H1 (cell line): ENCODE measurements around the gene SIDT1. TPM values are rescaled to one million over a fixed set of nuclear protein-coding genes. Genes with fewer than 3 reads are reported as not detected.

Experiments used
- CTCF ChIA-PET: fragments of 300-600 bp; sonication (Branson Sonifier 250); formaldehyde crosslinking; loops from one replicate; lab custom pipeline; 2021; ENCODE audit not compliant: partially characterized antibody; lab: Charles Lee
- POLR2A ChIA-PET: fragments of 300-600 bp; sonication (Branson Sonifier 250); formaldehyde crosslinking; loops from one replicate; lab custom pipeline; 2021; ENCODE audit warnings: inconsistent platforms; ENCODE audit not compliant: partially characterized antibody; lab: Charles Lee
- DNase-seq, 2 experiments: peaks; one replicate each; pipeline versions ENCODE4 v3.0.0 to v3.0.0-alpha.2; 2010 to 2022; ENCODE audit warnings: low spot score in 2 of 2, low read depth in 1 of 2, mixed read lengths in 1 of 2
- FAIRE-seq: peaks from 2 replicates; lab custom pipeline; 2011; peaks lifted over from hg19 to GRCh38; lab: Jason Lieb, UNC
- H2AFZ ChIP-seq: 2 replicates; pipeline ENCODE4 v1.8.1; 2012; ENCODE audit warnings: low read length, inconsistent platforms
- H2AK5ac ChIP-seq: 2 replicates; pipeline ENCODE4 v1.6.1; 2013; ENCODE audit warnings: low read depth, low read length
- H2BK120ac ChIP-seq: replicated peaks from 2 replicates; pipeline ENCODE3; 2013; ENCODE audit warnings: low read depth, low read length, inconsistent platforms
- H2BK12ac ChIP-seq: 2 replicates; pipeline ENCODE4 v1.6.1; 2013; ENCODE audit warnings: low read depth, low read length
- H2BK15ac ChIP-seq: 2 replicates; pipeline ENCODE4 v1.6.1; 2013; ENCODE audit warnings: low read length
- H2BK20ac ChIP-seq: 2 replicates; pipeline ENCODE4 v1.6.1; 2013; ENCODE audit warnings: low read length
- H2BK5ac ChIP-seq: 2 replicates; pipeline ENCODE4 v1.6.1; 2013; ENCODE audit warnings: low read depth, low read length
- H3K14ac ChIP-seq: 2 replicates; pipeline ENCODE4 v1.6.1; 2013; ENCODE audit warnings: inconsistent platforms; ENCODE audit not compliant: insufficient read length
- H3K18ac ChIP-seq: 2 replicates; pipeline ENCODE4 v1.6.1; 2013; ENCODE audit warnings: low read length; ENCODE audit errors: extremely low read depth
- H3K23ac ChIP-seq: 2 replicates; pipeline ENCODE4 v1.6.1; 2013; ENCODE audit warnings: inconsistent platforms; ENCODE audit not compliant: insufficient read length
- H3K23me2 ChIP-seq: 2 replicates; pipeline ENCODE4 v1.6.1; 2013; ENCODE audit warnings: low read depth, low read length
- H3K27ac ChIP-seq: 2 replicates; pipeline ENCODE4 v1.6.1; 2011; ENCODE audit warnings: low read depth, low read length, inconsistent platforms
- H3K27me3 ChIP-seq, 4 experiments: replicated peaks in 1 of 4; 1 replicate in 1 of 4; 2 replicates in 3 of 4; pipeline versions ENCODE4 v1.6.1 to v1.8.1; 2011 to 2013; ENCODE audit warnings: low read length in 3 of 4, mild to moderate bottlenecking in 3 of 4, inconsistent platforms in 2 of 4, mixed read lengths in 2 of 4, moderate library complexity in 1 of 4; ENCODE audit not compliant: control insufficient read depth in 3 of 4, insufficient read depth in 3 of 4; ENCODE audit errors: extremely low read depth in 1 of 4
- H3K36me3 ChIP-seq, 4 experiments: 2 replicates each; pipeline versions ENCODE4 v1.6.1 to v1.8.1; 2011 to 2013; ENCODE audit warnings: mild to moderate bottlenecking in 4 of 4, low read length in 3 of 4, moderate library complexity in 2 of 4, control low read depth in 1 of 4, inconsistent platforms in 1 of 4; ENCODE audit not compliant: insufficient read depth in 4 of 4, control insufficient read depth in 2 of 4
- H3K4ac ChIP-seq: replicated peaks from 2 replicates; pipeline ENCODE3; 2013; ENCODE audit warnings: low read length, low read depth, mixed read lengths, inconsistent platforms; ENCODE audit not compliant: insufficient read length
- H3K4me1 ChIP-seq, 4 experiments: replicated peaks in 1 of 4; 1 replicate in 1 of 4; 2 replicates in 3 of 4; pipeline versions ENCODE4 v1.6.1 to v1.8.1; 2011 to 2013; ENCODE audit warnings: low read length in 3 of 4, inconsistent platforms in 2 of 4, mixed read lengths in 1 of 4; ENCODE audit not compliant: insufficient read depth in 4 of 4, control insufficient read depth in 3 of 4
- H3K4me2 ChIP-seq, 2 experiments: 2 replicates each; pipeline versions ENCODE4 v1.6.1 to v1.8.1; 2011 to 2013; ENCODE audit warnings: low read depth in 2 of 2, low read length in 2 of 2, control low read depth in 1 of 2, inconsistent platforms in 1 of 2, mild to moderate bottlenecking in 1 of 2; ENCODE audit not compliant: insufficient read depth in 1 of 2
- H3K4me3 ChIP-seq, 4 experiments: fragments of 200-600, 300-600 bp in 1 of 4; sonication (generic), shearing (Covaris generic), sonication (Bioruptor Twin) in 1 of 4; 2 replicates each; pipeline versions ENCODE4 v1.5.1 to v1.8.1; 2011 to 2016; ENCODE audit warnings: low read length in 4 of 4, low read depth in 3 of 4, control low read depth in 2 of 4, inconsistent platforms in 2 of 4, mild to moderate bottlenecking in 2 of 4, mixed read lengths in 1 of 4, moderate library complexity in 1 of 4; ENCODE audit not compliant: insufficient read depth in 2 of 4; ENCODE audit errors: extremely low read depth in 1 of 4
- H3K56ac ChIP-seq: replicated peaks from 2 replicates; pipeline ENCODE3; 2013; ENCODE audit warnings: low read depth, mild to moderate bottlenecking, mixed read lengths, low read length, inconsistent platforms; ENCODE audit not compliant: insufficient read length
- H3K79me1 ChIP-seq: 2 replicates; pipeline ENCODE4 v1.6.1; 2013; ENCODE audit warnings: low read depth, low read length, control low read depth
- H3K79me2 ChIP-seq, 2 experiments: 2 replicates each; pipeline versions ENCODE4 v1.6.1 to v1.8.1; 2012 to 2013; ENCODE audit warnings: low read length in 2 of 2, mild to moderate bottlenecking in 2 of 2, inconsistent platforms in 1 of 2; ENCODE audit not compliant: insufficient read depth in 2 of 2, control insufficient read depth in 1 of 2
- H3K9ac ChIP-seq, 4 experiments: replicated peaks in 1 of 4; 1 replicate in 1 of 4; 2 replicates in 3 of 4; pipeline versions ENCODE4 v1.6.1 to v1.8.1; 2011 to 2013; ENCODE audit warnings: low read depth in 3 of 4, low read length in 3 of 4, control low read depth in 2 of 4, mild to moderate bottlenecking in 2 of 4, moderate library complexity in 2 of 4, inconsistent platforms in 1 of 4; ENCODE audit errors: extremely low read depth in 1 of 4
- H3K9me3 ChIP-seq, 2 experiments: 2 replicates each; pipeline versions ENCODE4 v1.6.1 to v1.8.1; 2012 to 2013; ENCODE audit warnings: mild to moderate bottlenecking in 2 of 2, moderate library complexity in 2 of 2, control low read depth in 1 of 2, inconsistent platforms in 1 of 2, low read depth in 1 of 2, low read length in 1 of 2, mixed read lengths in 1 of 2; ENCODE audit not compliant: insufficient read depth in 2 of 2
- H4K20me1 ChIP-seq, 2 experiments: replicated peaks in 1 of 2; 2 replicates each; pipeline versions ENCODE3 to v1.8.1; 2011 to 2013; ENCODE audit warnings: inconsistent platforms in 2 of 2, low read length in 2 of 2, mild to moderate bottlenecking in 1 of 2; ENCODE audit not compliant: insufficient read depth in 2 of 2, control insufficient read depth in 1 of 2
- H4K5ac ChIP-seq: 2 replicates; pipeline ENCODE4 v1.6.1; 2013; ENCODE audit warnings: low read length, low read depth, mixed read lengths, inconsistent platforms; ENCODE audit not compliant: insufficient read length
- H4K8ac ChIP-seq: 2 replicates; pipeline ENCODE4 v1.8.0; 2013; ENCODE audit warnings: mild to moderate bottlenecking, moderate library complexity, low read length, inconsistent platforms; ENCODE audit not compliant: insufficient read depth; ENCODE audit errors: extremely low read depth
- H4K91ac ChIP-seq: replicated peaks from 2 replicates; pipeline ENCODE3; 2013; ENCODE audit warnings: low read length, mixed read lengths, inconsistent platforms; ENCODE audit not compliant: insufficient read length
- BRCA1 ChIP-seq: IDR thresholded peaks from 2 replicates; pipeline ENCODE4 v1.6.1; 2012; ENCODE audit warnings: low read depth, low read length, improper control_type of control experiment
- EZH2 ChIP-seq: fragments of 200-600 bp; sonication (generic); IDR thresholded peaks from 2 replicates; pipeline ENCODE4 v1.7.1; 2012; ENCODE audit warnings: low read depth, mild to moderate bottlenecking, moderate library complexity, low read length, inconsistent platforms; ENCODE audit not compliant: severe bottlenecking
- SIX5 ChIP-seq: IDR thresholded peaks from 2 replicates; pipeline ENCODE4 v1.6.1; 2011; ENCODE audit warnings: mild to moderate bottlenecking, low read depth, low read length
- WGBS, 2 experiments: shearing (Covaris generic) in 1 of 2; methylation state at CpG; one replicate each; pipeline versions ENCODE4 v1.1.6 to v1.1.7; 2013 to 2015; ENCODE audit warnings: low lambda C conversion rate in 2 of 2, mixed read lengths in 2 of 2, inconsistent platforms in 1 of 2, low coverage in 1 of 2, missing lambda C conversion rate in 1 of 2; ENCODE audit not compliant: insufficient replicate concordance in 2 of 2, insufficient coverage in 1 of 2, insufficient read length in 1 of 2; ENCODE audit errors: extremely low coverage in 1 of 2, missing lambda C conversion rate in 1 of 2; 5-methylcytosine and 5-hydroxymethylcytosine counted together
- polyA plus RNA-seq, 7 experiments: library from polyadenylated mRNA; depleted of rRNA in 3 of 7; stranded (reverse) in 5 of 7; unstranded in 2 of 7; fragments of >200 nt in 5 of 7; fragments of 200-250 nt in 2 of 7; gene quantifications; 1 replicate in 5 of 7; 2 replicates in 1 of 7; 4 replicates in 1 of 7; pipeline versions ENCODE4 v1.2.1 to v1.2.3, GENCODE V29; 2011 to 2013; ENCODE audit warnings: missing spikeins in 2 of 7, mixed read lengths in 2 of 7
- total RNA-seq: library from RNA; stranded (reverse); fragmentation: NEBNext Ultra II Directional; extraction: Animal tissue kit (Norgen Biotek cat#: 25700); gene quantifications from 2 replicates; pipeline ENCODE4 v1.2.1, GENCODE V29; 2021

The SIDT1 gene
- total and polyA plus RNA-seq, 2 of the 8 experiments (the other 6 are each of a cell fraction or from before 2014, with no cell fraction given): 0.06 TPM; not detected in 1

- Histone ChIP-seq H3K9ac (no peak overlapping the region), H3K4me3 (no peak overlapping the region), H3K18ac (no peak overlapping the region), H3K4me2 (no peak overlapping the region), H2BK15ac (no peak overlapping the region), H2AK5ac (no peak overlapping the region), H3K14ac (no peak overlapping the region), H2AFZ (no peak overlapping the region), H4K20me1 (no peaks in the 10 kb centered on the region), H3K27me3 (0 out of 7 replicates have a peak, but pooled peaks cover 0 to 2% (median 0%) of the 10 kb centered on the region in 4 experiments), H3K27ac (no peak overlapping the region), H4K91ac (no peak overlapping the region), H2BK20ac (no peak overlapping the region), H3K79me2 (no peaks in the 10 kb centered on the region), H3K23me2 (no peaks in the 10 kb centered on the region), H3K23ac (no peak overlapping the region), H4K5ac (no peak overlapping the region), H2BK120ac (no peak overlapping the region), H3K9me3 (no peaks in the 10 kb centered on the region), H3K36me3 (no peaks in the 10 kb centered on the region), H3K4me1 (no peaks in the 10 kb centered on the region), H2BK5ac (no peak overlapping the region), H2BK12ac (no peak overlapping the region), H3K79me1 (no peaks in the 10 kb centered on the region), H3K4ac (no peak overlapping the region), H4K8ac (no peak overlapping the region), H3K56ac (no peak overlapping the region)
- DNase-seq: no peak
- ChIA-PET POLR2A (no interaction called here), CTCF (interaction anchor here (0.6 kb wide), 1 partner anchor 54 kb away, joined by 3 read pairs; no protein-coding TSS in a partner anchor)
- WGBS, 2 experiments: 75% methylated on average over 2 of the region's 2 CpGs; no CpG with 5 or more reads in 1 of the 2 experiments
- TF ChIP-seq EZH2 (no peak), BRCA1 (no peak), SIX5 (no peak)
- FAIRE-seq: no peak
Observed at GRCh38 chr3:113541519-113541918, 9.2 kb downstream of the SIDT1 start.
